Esophagus muscularis mucosa (tissue), 4 donors: ENCODE measurements around the gene USP25. TPM values are rescaled to one million over a fixed set of nuclear protein-coding genes. Genes with fewer than 3 reads are reported as not detected.

Experiments
- DNase-seq: peaks from one replicate; pipeline ENCODE4 v3.0.0-alpha.2; 2017; ENCODE audit errors: extremely low spot score
- H3K27ac ChIP-seq, 4 donors: fragments of 200-600 bp; sonication (generic); replicated peaks in 1 of 4; 1 replicate in 3 of 4; 2 replicates in 1 of 4; pipeline ENCODE4 v1.5.1; 2016 to 2019; ENCODE audit warnings: mild to moderate bottlenecking in 1 of 4
- H3K27me3 ChIP-seq, 4 donors: fragments of 200-600 bp; sonication (generic); one replicate each; pipeline versions ENCODE4 v1.5.1 to v1.6.0; 2016 to 2019
- H3K36me3 ChIP-seq, 4 donors: fragments of 200-600 bp; sonication (generic); one replicate each; pipeline ENCODE4 v1.5.1; 2016 to 2019
- H3K4me1 ChIP-seq, 4 donors: fragments of 200-600 bp; sonication (generic); one replicate each; pipeline ENCODE4 v1.5.1; 2016 to 2019
- H3K4me3 ChIP-seq, 4 donors: fragments of 200-600 bp; sonication (generic); 1 replicate in 2 of 4; 2 replicates in 2 of 4; pipeline ENCODE4 v1.5.1; 2016 to 2019; ENCODE audit warnings: mild to moderate bottlenecking in 4 of 4, moderate library complexity in 1 of 4
- H3K9me3 ChIP-seq, 4 donors: fragments of 200-600 bp; sonication (generic); 1 replicate in 3 of 4; 2 replicates in 1 of 4; pipeline ENCODE4 v1.5.1; 2016 to 2019
- CTCF ChIP-seq, 3 experiments: fragments of 200-600 bp in 2 of 3; fragments of 450-650 bp in 1 of 3; sonication (generic) in 2 of 3; IDR thresholded peaks; one replicate each; pipeline ENCODE4 v1.5.1; 2017 to 2019; ENCODE audit warnings: antibody characterized with exemption in 3 of 3, mild to moderate bottlenecking in 2 of 3, moderate library complexity in 1 of 3
- EP300 ChIP-seq: sonication (generic); formaldehyde crosslinking; IDR thresholded peaks from one replicate; pipeline ENCODE4 v1.6.1; 2017; ENCODE audit warnings: antibody characterized with exemption
- POLR2A ChIP-seq: fragments of 450-650 bp; IDR thresholded peaks from one replicate; pipeline ENCODE4 v1.6.1; 2017; ENCODE audit warnings: antibody characterized with exemption, moderate library complexity, mild to moderate bottlenecking, low read depth
- POLR2AphosphoS5 ChIP-seq, 2 donors: sonication (generic); formaldehyde crosslinking; IDR thresholded peaks; one replicate each; pipeline ENCODE4 v1.6.1; 2017; ENCODE audit warnings: antibody characterized with exemption in 2 of 2
- WGBS: methylation state at CpG from one replicate; pipeline ENCODE4 v1.1.5; 2018; 5-methylcytosine and 5-hydroxymethylcytosine counted together
- intact Hi-C: fragments of 100-400 bp; cut with DNase I; formaldehyde crosslinking; loops from one replicate; pipeline ENCODE4 v1.15.1; 2023
- total RNA-seq, 4 donors: library from RNA; depleted of rRNA; stranded (reverse); fragments of >200 nt; gene quantifications; one replicate each; pipeline versions ENCODE4 v1.1.0 to v1.2.1, GENCODE V29; 2016

Gene USP25
- total RNA-seq, 4 donors from 2014 or later: 48.2 to 75.1 (median 60.0) TPM

DNA sequence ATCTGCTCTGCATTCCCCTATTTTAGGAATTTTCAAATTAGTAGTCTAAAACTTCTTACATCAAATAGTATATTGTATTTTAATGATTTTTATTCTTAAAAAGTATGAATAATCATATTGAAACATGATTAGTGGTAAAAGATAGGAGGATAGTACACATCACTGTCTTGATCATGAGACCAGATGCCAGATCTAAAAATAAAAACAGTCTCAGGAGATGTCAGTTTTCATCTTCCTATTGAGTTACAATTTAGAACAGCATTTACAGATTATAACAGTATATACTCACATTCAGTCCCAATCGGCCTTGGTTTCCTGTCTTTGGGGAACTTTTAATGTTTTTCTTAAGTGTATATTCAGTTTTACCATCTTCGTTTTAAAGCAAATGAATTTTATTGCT lies 95.9 kb downstream of the USP25 start:
- Histone ChIP-seq H3K4me3 (no peak overlapping the region), H3K36me3 (peaks cover 0 to 9% (median 1%) of the 10 kb centered on the region in 4 donors), H3K27ac (peak overlapping the region in 2 of 4 donors; percentile 16 to 50), H3K4me1 (peaks cover 18 to 33% (median 24%) of the 10 kb centered on the region in 4 donors), H3K27me3 (no peaks in the 10 kb centered on the region), H3K9me3 (no peaks in the 10 kb centered on the region)
- no peak for DNase-seq
- TF ChIP-seq EP300 (no peak), CTCF (IDR thresholded peaks at IDR 0.05) (no peak)
- WGBS: 71% methylated on average over 2 of the region's 2 CpGs
- intact Hi-C loops: no loop called here

DNA sequence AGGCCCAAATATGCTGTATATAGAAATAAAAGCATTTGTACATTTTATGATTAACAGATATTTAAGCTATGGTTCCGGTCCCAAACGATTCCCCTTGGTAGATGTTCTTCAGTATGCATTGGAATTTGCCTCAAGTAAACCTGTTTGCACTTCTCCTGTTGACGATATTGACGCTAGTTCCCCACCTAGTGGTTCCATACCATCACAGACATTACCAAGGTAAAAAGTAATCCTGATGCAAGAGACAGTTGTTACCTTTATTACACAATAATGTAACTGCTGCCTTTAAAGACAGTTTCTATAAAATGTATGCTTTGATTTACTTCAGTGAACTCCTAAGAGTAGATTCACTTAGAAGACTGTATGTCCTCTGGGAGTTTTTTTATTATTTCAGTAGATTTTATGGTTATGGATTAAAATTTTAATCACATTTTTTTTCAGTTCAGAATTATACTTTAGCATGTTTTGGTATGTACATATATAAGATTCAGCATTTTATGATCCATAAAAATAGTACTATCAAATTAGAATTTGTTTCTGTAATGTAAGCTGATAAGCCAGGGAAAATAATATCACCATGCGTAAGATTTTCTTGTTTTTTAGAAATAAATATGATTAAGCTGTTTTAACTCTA lies 96.5 kb downstream of the USP25 start:
- no peak for TF ChIP-seq POLR2AphosphoS5 (IDR thresholded peaks at IDR 0.05)
- TF ChIP-seq EP300: no peak
- peak; percentile 34 to 48 (median 38) for TF ChIP-seq CTCF (IDR thresholded peaks at IDR 0.05)
- DNase-seq: no peak
- Histone ChIP-seq H3K4me3 (no peak overlapping the region), H3K27ac (peak overlapping the region in 1 of 4 donors; percentile 50), H3K4me1 (peaks cover 18 to 29% (median 21%) of the 10 kb centered on the region in 4 donors), H3K9me3 (no peaks in the 10 kb centered on the region), H3K27me3 (no peaks in the 10 kb centered on the region), H3K36me3 (peaks cover 0 to 14% (median 3%) of the 10 kb centered on the region in 4 donors)
- intact Hi-C loops: no loop called here
- WGBS: 56% methylated on average over 5 of the region's 5 CpGs

GRCh38 chr21:15826908-15827601 lies 97.3 kb downstream of the USP25 start:
- intact Hi-C loops: no loop called here
- WGBS: 65% methylated on average over 8 of the region's 8 CpGs

DNA sequence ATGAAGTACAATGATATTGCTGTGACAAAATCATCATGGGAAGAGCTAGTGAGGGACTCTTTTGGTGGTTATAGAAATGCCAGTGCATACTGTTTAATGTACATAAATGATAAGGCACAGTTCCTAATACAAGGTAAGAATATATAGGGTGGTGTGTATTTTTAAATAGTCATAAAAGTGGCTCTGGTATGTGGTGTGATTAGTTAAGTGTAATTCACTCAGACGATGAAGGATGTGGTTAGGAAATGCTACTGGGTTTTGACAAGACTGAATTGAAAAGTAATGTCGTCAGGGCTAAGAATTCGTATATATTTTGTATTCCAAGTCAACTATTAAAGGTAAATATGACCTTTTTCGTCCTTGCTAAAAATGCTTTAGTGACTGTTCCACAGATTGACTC lies 101.7 kb downstream of the USP25 start:
- no peak overlapping the region for H3K4me3 ChIP-seq
- peaks cover 0 to 38% (median 18%) of the 10 kb centered on the region in 4 donors for H3K36me3 ChIP-seq
- no peak for DNase-seq
- intact Hi-C loops: no loop called here
- H3K9me3 ChIP-seq: no peaks in the 10 kb centered on the region
- TF ChIP-seq POLR2AphosphoS5 (IDR thresholded peaks at IDR 0.05): no peak
- TF ChIP-seq CTCF (IDR thresholded peaks at IDR 0.05): no peak
- no peak for TF ChIP-seq EP300
- TF ChIP-seq POLR2A: no peak
- H3K27ac ChIP-seq: no peak overlapping the region
- H3K4me1 ChIP-seq: peaks cover 6 to 12% (median 10%) of the 10 kb centered on the region in 4 donors
- WGBS: 73% methylated on average over 4 of the region's 4 CpGs
- no peaks in the 10 kb centered on the region for H3K27me3 ChIP-seq

More at GRCh38 chr21:15826908-15827601, 97.3 kb downstream of the USP25 start:
- Histone ChIP-seq H3K4me3 (no peak overlapping the region), H3K9me3 (no peaks in the 10 kb centered on the region), H3K36me3 (peaks cover 0 to 22% (median 7%) of the 10 kb centered on the region in 4 donors), H3K27me3 (no peaks in the 10 kb centered on the region), H3K27ac (peak overlapping the region; percentile 1 to 50 (median 30)), H3K4me1 (peaks cover 16 to 23% (median 18%) of the 10 kb centered on the region in 4 donors)
- TF ChIP-seq POLR2AphosphoS5 (IDR thresholded peaks at IDR 0.05) (peak in 1 of 2 donors; percentile 60), EP300 (peak; percentile 48), CTCF (IDR thresholded peaks at IDR 0.05) (no peak)
- no peak for DNase-seq
